Ishikawa (cell line): ENCODE measurements around the gene DPH2.

Experiments
- CEBPB ChIP-seq: IDR thresholded peaks from 2 replicates; pipeline ENCODE4 v1.6.1; 2012
- CREB1 ChIP-seq: IDR thresholded peaks from 2 replicates; pipeline ENCODE4 v1.6.1; 2012; ENCODE audit warnings: low read depth
- EGR1 ChIP-seq: IDR thresholded peaks from 2 replicates; pipeline ENCODE4 v1.6.1; 2012
- EP300 ChIP-seq: IDR thresholded peaks from 2 replicates; pipeline ENCODE4 v1.6.1; 2012; ENCODE audit warnings: borderline replicate concordance
- FOXM1 ChIP-seq: IDR thresholded peaks from 2 replicates; pipeline ENCODE4 v1.6.1; 2012; ENCODE audit warnings: low read depth, borderline replicate concordance
- NFIC ChIP-seq: IDR thresholded peaks from 2 replicates; pipeline ENCODE4 v1.6.1; 2012
- RAD21 ChIP-seq: IDR thresholded peaks from 2 replicates; pipeline ENCODE4 v1.6.1; 2012; ENCODE audit warnings: low read depth
- TAF1 ChIP-seq: IDR thresholded peaks from 2 replicates; pipeline ENCODE4 v1.6.1; 2012; ENCODE audit warnings: low read depth, mild to moderate bottlenecking
- TCF12 ChIP-seq: IDR thresholded peaks from 2 replicates; pipeline ENCODE4 v1.6.1; 2012; ENCODE audit warnings: low read depth
- TEAD4 ChIP-seq: IDR thresholded peaks from 2 replicates; pipeline ENCODE4 v1.6.1; 2012
- YY1 ChIP-seq: IDR thresholded peaks from 2 replicates; pipeline ENCODE4 v1.6.1; 2012; ENCODE audit warnings: low read depth
- ZBTB7A ChIP-seq: IDR thresholded peaks from 2 replicates; pipeline ENCODE4 v1.6.1; 2012; ENCODE audit warnings: low read depth
- TF ChIP-seq, protein P1 (sequence below): IDR thresholded peaks from 2 replicates; pipeline ENCODE4 v1.6.1; 2012
- TF ChIP-seq, protein P2 (sequence below): IDR thresholded peaks from 2 replicates; pipeline ENCODE4 v1.6.1; 2012; ENCODE audit warnings: low read depth, mild to moderate bottlenecking
- TF ChIP-seq, protein P3 (sequence below): IDR thresholded peaks from 2 replicates; pipeline ENCODE4 v1.6.1; 2012

Gene DPH2

DNA sequence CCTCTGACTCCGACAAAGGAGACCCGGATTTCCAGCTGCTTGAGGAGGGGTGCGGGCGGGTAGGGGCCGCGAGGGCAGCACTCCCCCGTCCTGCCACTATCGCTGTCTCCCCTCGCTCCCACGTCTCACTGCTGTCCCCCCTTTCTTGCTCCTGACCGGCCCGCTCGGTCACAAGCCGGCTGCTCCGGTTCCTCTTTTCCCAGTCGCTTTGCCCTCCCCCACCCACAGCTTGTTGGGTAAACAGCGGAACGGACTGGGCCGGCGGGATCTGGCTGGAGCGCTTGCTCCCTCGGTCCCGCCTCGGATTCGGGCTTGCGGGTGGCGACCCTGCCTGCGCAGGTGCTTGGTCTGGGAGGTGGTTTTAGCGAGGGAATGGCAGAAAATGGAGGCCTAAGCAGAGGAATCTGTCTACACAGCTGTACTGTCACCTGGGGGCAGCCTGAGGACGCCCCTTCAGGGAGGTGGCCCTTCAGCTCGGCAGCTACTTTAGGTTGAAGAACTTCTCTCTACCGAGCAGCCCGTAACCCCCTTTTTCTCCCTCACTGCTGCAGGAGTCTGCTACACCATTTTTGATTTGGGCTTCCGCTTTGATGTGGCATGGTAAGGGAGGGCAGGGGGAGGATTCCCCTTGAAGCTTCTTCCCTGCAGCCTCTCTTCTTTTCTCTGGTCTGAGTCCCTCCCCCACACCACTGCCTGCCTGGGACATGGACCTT, 5.6 kb downstream of the DPH2 start:
- TF ChIP-seq EP300: no peak
- no peak for TF ChIP-seq TEAD4
- TF ChIP-seq TAF1: no peak; the same call in 1 of the 2 replicates
- TF ChIP-seq, protein P1, sequence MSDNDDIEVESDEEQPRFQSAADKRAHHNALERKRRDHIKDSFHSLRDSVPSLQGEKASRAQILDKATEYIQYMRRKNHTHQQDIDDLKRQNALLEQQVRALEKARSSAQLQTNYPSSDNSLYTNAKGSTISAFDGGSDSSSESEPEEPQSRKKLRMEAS: no peak
- TF ChIP-seq, protein P2, sequence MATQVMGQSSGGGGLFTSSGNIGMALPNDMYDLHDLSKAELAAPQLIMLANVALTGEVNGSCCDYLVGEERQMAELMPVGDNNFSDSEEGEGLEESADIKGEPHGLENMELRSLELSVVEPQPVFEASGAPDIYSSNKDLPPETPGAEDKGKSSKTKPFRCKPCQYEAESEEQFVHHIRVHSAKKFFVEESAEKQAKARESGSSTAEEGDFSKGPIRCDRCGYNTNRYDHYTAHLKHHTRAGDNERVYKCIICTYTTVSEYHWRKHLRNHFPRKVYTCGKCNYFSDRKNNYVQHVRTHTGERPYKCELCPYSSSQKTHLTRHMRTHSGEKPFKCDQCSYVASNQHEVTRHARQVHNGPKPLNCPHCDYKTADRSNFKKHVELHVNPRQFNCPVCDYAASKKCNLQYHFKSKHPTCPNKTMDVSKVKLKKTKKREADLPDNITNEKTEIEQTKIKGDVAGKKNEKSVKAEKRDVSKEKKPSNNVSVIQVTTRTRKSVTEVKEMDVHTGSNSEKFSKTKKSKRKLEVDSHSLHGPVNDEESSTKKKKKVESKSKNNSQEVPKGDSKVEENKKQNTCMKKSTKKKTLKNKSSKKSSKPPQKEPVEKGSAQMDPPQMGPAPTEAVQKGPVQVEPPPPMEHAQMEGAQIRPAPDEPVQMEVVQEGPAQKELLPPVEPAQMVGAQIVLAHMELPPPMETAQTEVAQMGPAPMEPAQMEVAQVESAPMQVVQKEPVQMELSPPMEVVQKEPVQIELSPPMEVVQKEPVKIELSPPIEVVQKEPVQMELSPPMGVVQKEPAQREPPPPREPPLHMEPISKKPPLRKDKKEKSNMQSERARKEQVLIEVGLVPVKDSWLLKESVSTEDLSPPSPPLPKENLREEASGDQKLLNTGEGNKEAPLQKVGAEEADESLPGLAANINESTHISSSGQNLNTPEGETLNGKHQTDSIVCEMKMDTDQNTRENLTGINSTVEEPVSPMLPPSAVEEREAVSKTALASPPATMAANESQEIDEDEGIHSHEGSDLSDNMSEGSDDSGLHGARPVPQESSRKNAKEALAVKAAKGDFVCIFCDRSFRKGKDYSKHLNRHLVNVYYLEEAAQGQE: no peak
- no peak for TF ChIP-seq RAD21
- no peak for TF ChIP-seq EGR1
- no peak for TF ChIP-seq CREB1
- TF ChIP-seq, protein P3, sequence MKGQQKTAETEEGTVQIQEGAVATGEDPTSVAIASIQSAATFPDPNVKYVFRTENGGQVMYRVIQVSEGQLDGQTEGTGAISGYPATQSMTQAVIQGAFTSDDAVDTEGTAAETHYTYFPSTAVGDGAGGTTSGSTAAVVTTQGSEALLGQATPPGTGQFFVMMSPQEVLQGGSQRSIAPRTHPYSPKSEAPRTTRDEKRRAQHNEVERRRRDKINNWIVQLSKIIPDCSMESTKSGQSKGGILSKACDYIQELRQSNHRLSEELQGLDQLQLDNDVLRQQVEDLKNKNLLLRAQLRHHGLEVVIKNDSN: no peak
- TF ChIP-seq CEBPB: no peak
- TF ChIP-seq NFIC: no peak
- TF ChIP-seq FOXM1: no peak
- no peak for TF ChIP-seq TCF12
- TF ChIP-seq YY1: no peak
- TF ChIP-seq ZBTB7A: no peak

DNA sequence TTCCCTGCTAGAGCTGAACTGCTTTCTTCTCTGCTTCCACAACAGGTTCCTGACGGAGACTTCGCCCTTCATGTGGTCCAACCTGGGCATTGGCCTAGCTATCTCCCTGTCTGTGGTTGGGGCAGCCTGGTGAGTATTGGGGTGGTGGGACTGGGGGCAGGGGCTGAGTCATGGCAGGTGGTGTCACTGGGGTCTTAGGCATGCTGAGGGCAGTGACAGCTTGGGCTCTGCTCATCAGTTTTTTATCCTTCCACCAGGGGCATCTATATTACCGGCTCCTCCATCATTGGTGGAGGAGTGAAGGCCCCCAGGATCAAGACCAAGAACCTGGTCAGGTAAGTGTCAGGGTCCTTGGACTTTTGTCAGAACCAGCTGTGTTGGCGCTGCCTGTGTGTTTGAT, 6.2 kb downstream of the DPH2 start:
- TF ChIP-seq YY1: no peak
- TF ChIP-seq EP300: no peak
- no peak for TF ChIP-seq CREB1
- TF ChIP-seq TAF1: no peak
- TF ChIP-seq NFIC: no peak
- TF ChIP-seq, protein P3: no peak
- no peak for TF ChIP-seq CEBPB
- no peak for TF ChIP-seq EGR1

DNA sequence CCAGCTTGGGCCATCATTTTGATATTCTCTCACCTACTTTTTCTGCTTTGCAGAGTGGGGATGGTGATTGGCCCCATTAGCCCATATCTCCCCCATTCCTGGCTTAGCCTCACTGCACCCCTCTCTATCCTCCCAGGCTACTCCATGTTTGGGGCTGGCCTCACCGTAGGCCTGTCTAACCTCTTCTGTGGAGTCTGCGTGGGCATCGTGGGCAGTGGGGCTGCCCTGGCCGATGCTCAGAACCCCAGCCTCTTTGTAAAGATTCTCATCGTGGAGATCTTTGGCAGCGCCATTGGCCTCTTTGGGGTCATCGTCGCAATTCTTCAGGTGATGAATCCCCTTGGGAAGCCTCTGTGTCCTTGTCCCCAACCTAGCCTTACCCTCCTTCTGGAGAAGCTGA, 7.1 kb downstream of the DPH2 start:
- TF ChIP-seq, protein P1: no peak
- TF ChIP-seq EGR1 (no peak), FOXM1 (no peak), RAD21 (no peak), EP300 (no peak), TCF12 (no peak), TEAD4 (no peak), YY1 (no peak), ZBTB7A (no peak), TAF1 (no peak), CREB1 (no peak), NFIC (no peak), CEBPB (no peak)
- TF ChIP-seq, protein P3: no peak
- TF ChIP-seq, protein P2: no peak

DNA sequence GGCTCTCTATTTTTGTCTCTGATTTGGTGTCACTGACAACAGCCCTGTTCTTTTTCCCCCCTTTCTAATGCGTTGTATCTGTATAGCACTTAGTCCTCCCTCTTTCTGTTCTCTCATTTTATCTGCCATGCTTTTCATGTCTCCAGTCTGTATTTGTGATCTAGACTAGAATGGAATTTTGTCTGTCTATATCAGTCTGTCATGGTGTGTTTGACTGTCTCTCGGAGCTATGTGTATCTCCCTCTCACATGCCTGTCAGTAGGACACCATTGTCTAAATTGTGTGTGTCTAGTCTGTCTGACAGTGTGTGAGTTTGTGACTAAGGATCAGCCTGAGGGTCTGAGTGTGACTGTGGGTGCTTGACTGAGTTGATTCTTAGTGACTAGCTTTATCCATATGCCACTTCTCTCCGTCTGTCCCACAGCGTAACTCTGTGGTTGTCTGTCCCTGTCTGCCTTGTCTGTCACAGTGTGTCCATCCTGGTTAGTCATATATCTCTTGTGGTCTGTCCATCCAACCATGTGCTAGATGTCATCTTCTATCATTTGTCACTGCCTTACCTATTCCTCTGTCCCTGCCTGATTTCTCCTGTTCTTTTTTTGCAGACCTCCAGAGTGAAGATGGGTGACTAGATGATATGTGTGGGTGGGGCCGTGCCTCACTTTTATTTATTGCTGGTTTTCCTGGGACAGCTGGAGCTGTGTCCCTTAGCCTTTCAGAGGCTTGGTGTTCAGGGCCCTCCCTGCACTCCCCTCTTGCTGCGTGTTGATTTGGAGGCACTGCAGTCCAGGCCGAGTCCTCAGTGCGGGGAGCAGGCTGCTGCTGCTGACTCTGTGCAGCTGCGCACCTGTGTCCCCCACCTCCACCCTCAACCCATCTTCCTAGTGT, 7.8 kb downstream of the DPH2 start:
- TF ChIP-seq RAD21 (no peak), CREB1 (no peak), ZBTB7A (no peak), TEAD4 (no peak), EP300 (no peak), NFIC (no peak), TAF1 (no peak)
- TF ChIP-seq, protein P2: no peak
- TF ChIP-seq, protein P3: no peak
